CD8-positive, alpha-beta memory T cell (primary cell): ENCODE results near the gene KRTAP19-6. TPM values are rescaled to one million over a fixed set of nuclear protein-coding genes. Genes with fewer than 3 reads are reported as not detected.

Source experiments
- CTCF ChIA-PET: fragments of 350-600 bp; sonication (Branson Sonifier 250); formaldehyde crosslinking; loops from one replicate; lab custom pipeline; 2021; ENCODE audit warnings: antibody characterized with exemption; lab: Charles Lee
- POLR2A ChIA-PET: fragments of 350-600 bp; sonication (Branson Sonifier 250); formaldehyde crosslinking; loops from one replicate; lab custom pipeline; 2021; ENCODE audit warnings: antibody characterized with exemption; lab: Charles Lee
- DNase-seq, 5 donors: peaks; one replicate each; pipeline versions ENCODE4 v3.0.0 to v3.0.0-alpha.2; 2020 to 2022; ENCODE audit warnings: mixed read lengths in 1 of 5
- H3K27ac ChIP-seq: one replicate; pipeline ENCODE4 v1.7.0; 2013; ENCODE audit warnings: low read depth, mild to moderate bottlenecking, low read length, moderate library complexity
- H3K27me3 ChIP-seq: 2 replicates; pipeline ENCODE4 v1.7.0; 2013; ENCODE audit warnings: low read length, mild to moderate bottlenecking; ENCODE audit not compliant: insufficient read depth, poor library complexity, severe bottlenecking
- H3K36me3 ChIP-seq: 2 replicates; pipeline ENCODE4 v1.7.0; 2013; ENCODE audit warnings: mild to moderate bottlenecking, low read length, moderate library complexity; ENCODE audit not compliant: insufficient read depth
- H3K4me1 ChIP-seq: 2 replicates; pipeline ENCODE4 v1.7.0; 2013; ENCODE audit warnings: mild to moderate bottlenecking, low read length, moderate library complexity; ENCODE audit not compliant: insufficient read depth
- H3K4me3 ChIP-seq: 2 replicates; pipeline ENCODE4 v1.7.0; 2013; ENCODE audit warnings: mild to moderate bottlenecking, low read length
- H3K9me3 ChIP-seq: 2 replicates; pipeline ENCODE4 v1.7.0; 2013; ENCODE audit warnings: mild to moderate bottlenecking, low read length
- H3K27ac Mint-ChIP-seq, 8 donors: one replicate each; pipeline ENCODE4 v1.8.0; 2020 to 2021; ENCODE audit warnings: mixed read lengths in 8 of 8, mild to moderate bottlenecking in 6 of 8, inconsistent platforms in 3 of 8, moderate library complexity in 3 of 8
- H3K27me3 Mint-ChIP-seq, 2 donors: one replicate each; pipeline ENCODE4 v1.8.0; 2020 to 2021; ENCODE audit warnings: mixed read lengths in 2 of 2, mild to moderate bottlenecking in 1 of 2, moderate library complexity in 1 of 2
- H3K36me3 Mint-ChIP-seq, 3 donors: one replicate each; pipeline ENCODE4 v1.8.0; 2020 to 2021; ENCODE audit warnings: mixed read lengths in 3 of 3, inconsistent platforms in 1 of 3, mild to moderate bottlenecking in 1 of 3
- H3K4me1 Mint-ChIP-seq, 3 donors: one replicate each; pipeline ENCODE4 v1.8.0; 2020 to 2021; ENCODE audit warnings: mixed read lengths in 3 of 3, inconsistent platforms in 1 of 3, mild to moderate bottlenecking in 1 of 3
- H3K4me3 Mint-ChIP-seq, 7 donors: one replicate each; pipeline ENCODE4 v1.8.0; 2020 to 2021; ENCODE audit warnings: mixed read lengths in 7 of 7, mild to moderate bottlenecking in 6 of 7, moderate library complexity in 4 of 7, inconsistent platforms in 2 of 7
- H3K9me3 Mint-ChIP-seq, 5 donors: one replicate each; pipeline ENCODE4 v1.8.0; 2020 to 2022; ENCODE audit warnings: mixed read lengths in 5 of 5, mild to moderate bottlenecking in 3 of 5, moderate library complexity in 2 of 5, inconsistent platforms in 1 of 5
- polyA plus RNA-seq: library from polyadenylated mRNA; unstranded; fragments of 300-500 nt; fragmentation: Illumina TruSeq; gene quantifications from one replicate; pipeline ENCODE4 v1.2.3, GENCODE V29; 2021
- total RNA-seq, 2 experiments: library from RNA; stranded (reverse); gene quantifications; one replicate each; pipeline ENCODE4 v1.2.3, GENCODE V29; 2021

KRTAP19-6 gene
- total and polyA plus RNA-seq, 3 experiments from 2014 or later = not detected

- no peak within 1 kb of the TSS for H3K4me3 Mint-ChIP-seq
- peaks cover 0 to 2% (median 0%) of the 10 kb centered on the region in 5 donors for H3K9me3 Mint-ChIP-seq
- Histone ChIP-seq H3K27me3 (no peaks in the 10 kb centered on the region), H3K36me3 (no peaks in the 10 kb centered on the region), H3K27ac (no peak within 1 kb of the TSS), H3K4me1 (no peaks in the 10 kb centered on the region), H3K4me3 (no peak within 1 kb of the TSS), H3K9me3 (no peaks in the 10 kb centered on the region)
- H3K27me3 Mint-ChIP-seq = no peaks in the 10 kb centered on the region
- DNase-seq = no peak
- CTCF ChIA-PET = no interaction called here
- H3K4me1 Mint-ChIP-seq = no peaks in the 10 kb centered on the region
- no peak within 1 kb of the TSS for H3K27ac Mint-ChIP-seq
- POLR2A ChIA-PET = no interaction called here
- no peaks in the 10 kb centered on the region for H3K36me3 Mint-ChIP-seq
Observed at GRCh38 chr21:30502041-30502440, 39.6 kb downstream of the KRTAP19-6 start, which contains the start of gene KRTAP19-5. Gene KRTAP19-5, minus strand, starts transcription at chr21:30502141. Its CDS starts 51 bp downstream, at chr21:30502090.

- H3K27me3 Mint-ChIP-seq = no peaks in the 10 kb centered on the region
- no peaks in the 10 kb centered on the region for H3K36me3 Mint-ChIP-seq
- H3K4me3 Mint-ChIP-seq = no peak within 1 kb of the TSS
- no peaks in the 10 kb centered on the region for H3K4me1 Mint-ChIP-seq
- Histone ChIP-seq H3K4me3 (no peak within 1 kb of the TSS), H3K27ac (no peak within 1 kb of the TSS), H3K4me1 (no peaks in the 10 kb centered on the region), H3K36me3 (no peaks in the 10 kb centered on the region), H3K27me3 (no peaks in the 10 kb centered on the region), H3K9me3 (no peaks in the 10 kb centered on the region)
- DNase-seq = no peak
- POLR2A ChIA-PET = no interaction called here
- no peak within 1 kb of the TSS for H3K27ac Mint-ChIP-seq
- CTCF ChIA-PET = no interaction called here
- H3K9me3 Mint-ChIP-seq = peaks cover 0 to 2% (median 0%) of the 10 kb centered on the region in 5 donors
Observed at GRCh38 chr21:30497065-30497464, 44.6 kb downstream of the KRTAP19-6 start, which contains the start of gene KRTAP19-4. Gene KRTAP19-4, minus strand, starts transcription at chr21:30497165. Its CDS starts 55 bp downstream, at chr21:30497110.

GRCh38 chr21:30491963-30492428 is 49.7 kb downstream of the KRTAP19-6 start, which contains the start of gene KRTAP19-3:
Gene KRTAP19-3, minus strand, starts transcription at chr21:30492013. Its CDS starts 56 bp downstream, at chr21:30491957.
- Histone ChIP-seq H3K27ac (no peak within 1 kb of the TSS), H3K36me3 (no peaks in the 10 kb centered on the region), H3K4me1 (no peaks in the 10 kb centered on the region), H3K27me3 (no peaks in the 10 kb centered on the region), H3K4me3 (no peak within 1 kb of the TSS), H3K9me3 (no peaks in the 10 kb centered on the region)
- Mint-ChIP-seq H3K27me3 (no peaks in the 10 kb centered on the region), H3K4me3 (no peak within 1 kb of the TSS), H3K4me1 (no peaks in the 10 kb centered on the region), H3K27ac (no peak within 1 kb of the TSS), H3K9me3 (peaks cover 0 to 4% (median 2%) of the 10 kb centered on the region in 5 donors), H3K36me3 (no peaks in the 10 kb centered on the region)
- DNase-seq = no peak
- ChIA-PET CTCF (no interaction called here), POLR2A (no interaction called here)

Other genes with a start within 250 kb of the KRTAP19-6 start
- not detected for gene KRTAP26-1, start 221.5 kb downstream of the KRTAP19-6 start, total RNA-seq
- gene KRTAP26-1, start 221.5 kb downstream of the KRTAP19-6 start, polyA plus RNA-seq = not detected
- not detected for gene KRTAP27-1, start 204.2 kb downstream of the KRTAP19-6 start, total RNA-seq
- not detected for gene KRTAP27-1, start 204.2 kb downstream of the KRTAP19-6 start, polyA plus RNA-seq
- gene KRTAP23-1, start 193.3 kb downstream of the KRTAP19-6 start, total RNA-seq = not detected
- gene KRTAP23-1, start 193.3 kb downstream of the KRTAP19-6 start, polyA plus RNA-seq = not detected
- not detected for gene KRTAP13-2, start 169.6 kb downstream of the KRTAP19-6 start, total RNA-seq
- gene KRTAP13-2, start 169.6 kb downstream of the KRTAP19-6 start, polyA plus RNA-seq = not detected
- gene KRTAP13-1, start 145.8 kb downstream of the KRTAP19-6 start, total RNA-seq = not detected
- gene KRTAP13-1, start 145.8 kb downstream of the KRTAP19-6 start, polyA plus RNA-seq = not detected
- gene KRTAP13-3, start 115.9 kb downstream of the KRTAP19-6 start, total RNA-seq = not detected
- gene KRTAP13-3, start 115.9 kb downstream of the KRTAP19-6 start, polyA plus RNA-seq = not detected
- not detected for gene KRTAP13-4, start 111.6 kb downstream of the KRTAP19-6 start, total RNA-seq
- gene KRTAP13-4, start 111.6 kb downstream of the KRTAP19-6 start, polyA plus RNA-seq = not detected
- not detected for gene KRTAP15-1, start 101.6 kb downstream of the KRTAP19-6 start, total RNA-seq
- gene KRTAP15-1, start 101.6 kb downstream of the KRTAP19-6 start, polyA plus RNA-seq = not detected
- gene KRTAP19-1, start 61.5 kb downstream of the KRTAP19-6 start, total RNA-seq = not detected
- gene KRTAP19-1, start 61.5 kb downstream of the KRTAP19-6 start, polyA plus RNA-seq = not detected
- gene KRTAP19-2, start 54.4 kb downstream of the KRTAP19-6 start, total RNA-seq = not detected
- gene KRTAP19-2, start 54.4 kb downstream of the KRTAP19-6 start, polyA plus RNA-seq = not detected
- not detected for gene KRTAP19-3, start 49.9 kb downstream of the KRTAP19-6 start, total RNA-seq
- not detected for gene KRTAP19-3, start 49.9 kb downstream of the KRTAP19-6 start, polyA plus RNA-seq
- gene KRTAP19-4, start 44.7 kb downstream of the KRTAP19-6 start, total RNA-seq = not detected
- not detected for gene KRTAP19-4, start 44.7 kb downstream of the KRTAP19-6 start, polyA plus RNA-seq
- gene KRTAP19-5, start 39.7 kb downstream of the KRTAP19-6 start, total RNA-seq = not detected
- not detected for gene KRTAP19-5, start 39.7 kb downstream of the KRTAP19-6 start, polyA plus RNA-seq
- gene KRTAP19-7, start 19.4 kb upstream of the KRTAP19-6 start, total RNA-seq = not detected
- not detected for gene KRTAP19-7, start 19.4 kb upstream of the KRTAP19-6 start, polyA plus RNA-seq
- gene KRTAP22-2, start 48.5 kb upstream of the KRTAP19-6 start, total RNA-seq = not detected
- gene KRTAP22-2, start 48.5 kb upstream of the KRTAP19-6 start, polyA plus RNA-seq = not detected
- gene KRTAP6-3, start 50.6 kb upstream of the KRTAP19-6 start, total RNA-seq = not detected
- not detected for gene KRTAP6-3, start 50.6 kb upstream of the KRTAP19-6 start, polyA plus RNA-seq
- not detected for gene KRTAP6-2, start 57.0 kb upstream of the KRTAP19-6 start, total RNA-seq
- gene KRTAP6-2, start 57.0 kb upstream of the KRTAP19-6 start, polyA plus RNA-seq = not detected
- not detected for gene KRTAP22-1, start 59.2 kb upstream of the KRTAP19-6 start, total RNA-seq
- gene KRTAP22-1, start 59.2 kb upstream of the KRTAP19-6 start, polyA plus RNA-seq = not detected
- not detected for gene KRTAP6-1, start 72.1 kb upstream of the KRTAP19-6 start, total RNA-seq
- not detected for gene KRTAP6-1, start 72.1 kb upstream of the KRTAP19-6 start, polyA plus RNA-seq
- gene KRTAP20-1, start 74.6 kb upstream of the KRTAP19-6 start, total RNA-seq = not detected
- gene KRTAP20-1, start 74.6 kb upstream of the KRTAP19-6 start, polyA plus RNA-seq = not detected
- gene KRTAP20-4, start 78.8 kb upstream of the KRTAP19-6 start, total RNA-seq = not detected
- not detected for gene KRTAP20-4, start 78.8 kb upstream of the KRTAP19-6 start, polyA plus RNA-seq
- not detected for gene KRTAP20-2, start 93.3 kb upstream of the KRTAP19-6 start, total RNA-seq
- gene KRTAP20-2, start 93.3 kb upstream of the KRTAP19-6 start, polyA plus RNA-seq = not detected
- gene KRTAP20-3, start 101.0 kb upstream of the KRTAP19-6 start, total RNA-seq = not detected
- gene KRTAP20-3, start 101.0 kb upstream of the KRTAP19-6 start, polyA plus RNA-seq = not detected
- not detected for gene KRTAP21-3, start 176.9 kb upstream of the KRTAP19-6 start, total RNA-seq
- not detected for gene KRTAP21-3, start 176.9 kb upstream of the KRTAP19-6 start, polyA plus RNA-seq
- gene KRTAP21-2, start 205.4 kb upstream of the KRTAP19-6 start, total RNA-seq = not detected
- not detected for gene KRTAP21-2, start 205.4 kb upstream of the KRTAP19-6 start, polyA plus RNA-seq
- not detected for gene KRTAP21-1, start 213.6 kb upstream of the KRTAP19-6 start, total RNA-seq
- gene KRTAP21-1, start 213.6 kb upstream of the KRTAP19-6 start, polyA plus RNA-seq = not detected